GM12878 (cell line): Measurements from ENCODE around the gene SLC25A30. TPM values are rescaled to one million over a fixed set of nuclear protein-coding genes. Genes with fewer than 3 reads are reported as not detected.

ENCODE experiments used
- CTCF ChIP-seq, 3 experiments: IDR thresholded peaks in 2 of 3; conservative IDR thresholded peaks in 1 of 3; 2 replicates each; pipeline ENCODE4 v1.5.1; 2011; ENCODE audit warnings: low read depth in 3 of 3, low read length in 3 of 3, mild to moderate bottlenecking in 3 of 3, control low read depth in 2 of 3, moderate library complexity in 2 of 3, inconsistent platforms in 1 of 3, mixed read lengths in 1 of 3; ENCODE audit not compliant: control insufficient read depth in 2 of 3, insufficient read depth in 1 of 3; ENCODE audit errors: extremely low read depth in 1 of 3
- EED ChIP-seq: sonication (generic); IDR thresholded peaks from 2 replicates; pipeline ENCODE4 v1.6.1; 2016; ENCODE audit warnings: antibody characterized with exemption, low read depth
- GATAD2B ChIP-seq: fragments of 450-650 bp; conservative IDR thresholded peaks from 2 replicates; pipeline ENCODE4 v1.6.1; 2017; ENCODE audit warnings: low read depth, mild to moderate bottlenecking, moderate library complexity
- IKZF2 ChIP-seq, 2 experiments: fragments of 450-650 bp; IDR thresholded peaks; 2 replicates each; pipeline ENCODE4 v1.6.1; 2017; ENCODE audit warnings: mild to moderate bottlenecking in 2 of 2, moderate library complexity in 2 of 2
- JUNB ChIP-seq: IDR thresholded peaks from 2 replicates; pipeline ENCODE4 v1.6.1; 2016; ENCODE audit warnings: antibody characterized with exemption, mild to moderate bottlenecking
- MEF2A ChIP-seq: IDR thresholded peaks from 2 replicates; pipeline ENCODE4 v1.6.1; 2011; ENCODE audit warnings: low read depth, mild to moderate bottlenecking, low read length, moderate library complexity; ENCODE audit not compliant: insufficient read depth
- NFIC ChIP-seq: IDR thresholded peaks from 2 replicates; pipeline ENCODE4 v1.6.1; 2012; ENCODE audit warnings: low read depth, mild to moderate bottlenecking, inconsistent platforms, low read length, moderate library complexity
- PRDM15 ChIP-seq: fragments of 450-650 bp; formaldehyde crosslinking; IDR thresholded peaks from 2 replicates; pipeline ENCODE4 v1.4.0; 2020; ENCODE audit warnings: mild to moderate bottlenecking, moderate library complexity
- RAD21 ChIP-seq: IDR thresholded peaks from 2 replicates; pipeline ENCODE4 v1.6.1; 2011; ENCODE audit warnings: mild to moderate bottlenecking, low read depth, low read length, moderate library complexity; ENCODE audit not compliant: insufficient read depth
- RUNX3 ChIP-seq: IDR thresholded peaks from 2 replicates; pipeline ENCODE4 v1.6.1; 2012; ENCODE audit warnings: low read length, inconsistent platforms
- SMC3 ChIP-seq: IDR thresholded peaks from 2 replicates; pipeline ENCODE4 v1.6.1; 2011; ENCODE audit warnings: low read length, improper control_type of control experiment, borderline replicate concordance
- TCF7 ChIP-seq: IDR thresholded peaks from 2 replicates; pipeline ENCODE4 v1.6.1; 2014; ENCODE audit warnings: antibody characterized with exemption, borderline replicate concordance
- polyA plus RNA-seq, 11 experiments: library from polyadenylated mRNA; depleted of rRNA in 4 of 11; unstranded in 6 of 11; stranded (reverse) in 5 of 11; fragments of >200 nt; fragmentation: Nextera tagmentation in 4 of 11; fragmentation: Illumina TruSeq in 1 of 11; extraction: Ambion mirVana in 4 of 11; extraction: Trizol in 1 of 11; gene quantifications; 1 replicate in 1 of 11; 2 replicates in 10 of 11; pipeline versions ENCODE4 v1.2.1 to v1.2.3, GENCODE V29; 2011 to 2016; ENCODE audit warnings: inconsistent platforms in 2 of 11, missing spikeins in 2 of 11, low read depth in 1 of 11
- total RNA-seq, 4 experiments: library from RNA; depleted of rRNA in 3 of 4; stranded (reverse); fragments of >200 nt in 3 of 4; fragmentation: Illumina TruSeq in 1 of 4; extraction: Trizol in 1 of 4; gene quantifications; 2 replicates each; pipeline versions ENCODE4 v1.2.1 to v1.2.3, GENCODE V29; 2013 to 2021

SLC25A30 gene
- total and polyA plus RNA-seq, 10 of the 15 experiments (the other 5 are each of a cell fraction or from before 2014, with no cell fraction given) = 2.4 to 18.0 (median 8.9) TPM

- peak; percentile 7 to 43 (median 39); a peak in 2 of 6 replicates for TF ChIP-seq CTCF (IDR thresholded peaks at IDR 0.05 in 2 of 3, conservative IDR thresholded peaks at IDR 0.05 in 1 of 3; ENCODE audit: control insufficient read depth in 2 of 3, extremely low read depth in 1 of 3, insufficient read depth in 1 of 3, low read depth in 3 of 3, low read length in 3 of 3)
- no peak for TF ChIP-seq GATAD2B
- TF ChIP-seq PRDM15 (CRISPR knock-in tag) = no peak
- no peak for TF ChIP-seq TCF7
- TF ChIP-seq RAD21 = peak; percentile 35; the same call in 1 of the 2 replicates
- TF ChIP-seq MEF2A = peak; percentile 57; the same call in 1 of the 2 replicates
- peak; percentile 82 for TF ChIP-seq RUNX3
- TF ChIP-seq EED = peak; percentile 64
- peak; percentile 41; the same call in 1 of the 2 replicates for TF ChIP-seq JUNB
- 0 out of 2 replicates have a peak, but pooled peaks have one; percentile 39 for TF ChIP-seq NFIC
- peak in 1 of 2 experiments; percentile 17; a peak in 2 of 4 replicates for TF ChIP-seq IKZF2 (IDR thresholded peaks at IDR 0.05)
- peak; percentile 24; the same call in 1 of the 2 replicates for TF ChIP-seq SMC3
These were observed 23.5 kb upstream of the SLC25A30 start (continued) for GRCh38 chr13:45441633-45442032.
